ENCODE results near the gene ATP5F1B. TPM values are rescaled to one million over a fixed set of nuclear protein-coding genes. Genes with fewer than 3 reads are reported as not detected.

ATP5F1B gene
- polyA plus RNA-seq (2013, experiment 1 of 2): 803 TPM
- 755 TPM for polyA plus RNA-seq (2013, experiment 2 of 2)

DNA sequence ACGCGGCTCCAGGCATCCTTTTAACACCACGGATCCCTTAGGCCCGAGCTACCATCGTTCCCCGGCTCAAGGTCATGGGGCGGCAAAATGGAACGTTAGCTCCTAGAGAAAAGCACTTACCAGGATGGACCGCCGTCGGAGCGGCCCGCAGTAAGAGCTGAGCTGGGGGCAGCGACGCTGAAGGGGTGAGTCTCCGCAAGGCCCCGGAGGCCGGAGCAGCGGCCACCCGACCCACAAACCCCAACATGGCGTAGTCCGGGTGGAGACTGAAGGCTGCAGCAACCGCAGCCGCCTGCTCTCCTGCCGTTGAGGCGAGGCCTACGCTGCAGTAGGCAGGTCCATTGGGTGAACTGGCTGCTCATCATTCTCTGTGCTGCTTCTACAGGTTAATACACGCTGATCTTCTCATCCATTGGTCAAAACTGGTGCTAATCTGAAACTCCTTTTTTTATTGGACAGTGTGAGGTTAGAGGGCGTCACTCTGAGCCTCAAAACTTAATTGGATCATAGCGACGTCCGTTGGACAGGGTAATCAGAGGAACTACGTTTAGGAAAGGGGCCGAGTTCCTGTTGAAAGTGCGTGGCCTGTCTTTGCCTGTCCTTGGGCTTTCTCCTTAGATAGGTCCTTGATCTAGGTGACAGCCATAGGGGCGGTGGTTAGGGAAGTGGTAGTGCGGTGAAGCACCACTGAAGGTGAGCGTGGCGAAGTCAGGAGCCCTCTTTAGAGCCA is at the start of gene ATP5F1B:
ATP5F1B (minus strand) TSS at position 268 of the 730 bp plus-strand sequence; CDS start at position 247, 21 bp downstream.
- WGBS, 2 experiments (ENCODE audit: insufficient coverage in 2 of 2): 1 to 3% methylated on average over 28 to 36 of the region's 39 CpGs
- H3K9me3 ChIP-seq (ENCODE audit: control insufficient read depth, low read length): no peaks in the 10 kb centered on the region
- peaks cover 39% of the 10 kb centered on the region for H3K36me3 ChIP-seq (ENCODE audit: control insufficient read depth, insufficient read depth, low read length)
- peaks cover 6% of the 10 kb centered on the region for H3K4me1 ChIP-seq (ENCODE audit: control insufficient read depth, insufficient read depth, low read length, poor library complexity, severe bottlenecking)
- H3K27ac ChIP-seq (ENCODE audit: low read depth, low read length, severe bottlenecking): peak within 1 kb of the TSS; percentile 73
- H3K4me3 ChIP-seq (ENCODE audit: extremely low read depth, insufficient read depth, low read length, poor library complexity, severe bottlenecking): peak within 1 kb of the TSS; percentile 98

DNA sequence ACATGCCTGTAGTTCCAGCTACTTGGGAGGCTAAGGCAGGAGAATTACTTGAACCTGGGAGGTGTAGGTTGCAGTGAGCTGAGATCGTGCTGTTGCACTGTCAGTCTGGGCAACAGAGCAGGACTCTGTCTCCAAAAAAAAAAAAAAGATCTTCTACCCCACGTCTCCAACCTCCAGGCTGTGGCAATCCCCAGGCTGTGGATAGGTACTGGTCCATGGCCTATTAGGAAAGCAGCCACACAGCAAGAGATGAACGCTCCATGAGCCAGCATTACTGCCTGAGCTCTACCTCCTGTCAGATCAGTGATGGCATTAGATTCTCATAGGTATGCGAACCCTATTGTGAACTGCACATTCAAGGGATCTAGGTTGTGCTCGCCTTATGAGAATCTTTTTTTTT is 48.4 kb upstream of the ATP5F1B start:
- WGBS, 2 experiments (ENCODE audit: insufficient coverage in 2 of 2): 87 to 100% methylated on average over 2 to 4 of the region's 5 CpGs
- peaks cover 4% of the 10 kb centered on the region for H3K4me1 ChIP-seq (ENCODE audit: control insufficient read depth, insufficient read depth, low read length, poor library complexity, severe bottlenecking)
- no peak overlapping the region for H3K27ac ChIP-seq (ENCODE audit: low read depth, low read length, severe bottlenecking)
- no peak overlapping the region for H3K4me3 ChIP-seq (ENCODE audit: extremely low read depth, insufficient read depth, low read length, poor library complexity, severe bottlenecking)
- H3K9me3 ChIP-seq (ENCODE audit: control insufficient read depth, low read length): no peaks in the 10 kb centered on the region
- H3K36me3 ChIP-seq (ENCODE audit: control insufficient read depth, insufficient read depth, low read length): no peaks in the 10 kb centered on the region

DNA sequence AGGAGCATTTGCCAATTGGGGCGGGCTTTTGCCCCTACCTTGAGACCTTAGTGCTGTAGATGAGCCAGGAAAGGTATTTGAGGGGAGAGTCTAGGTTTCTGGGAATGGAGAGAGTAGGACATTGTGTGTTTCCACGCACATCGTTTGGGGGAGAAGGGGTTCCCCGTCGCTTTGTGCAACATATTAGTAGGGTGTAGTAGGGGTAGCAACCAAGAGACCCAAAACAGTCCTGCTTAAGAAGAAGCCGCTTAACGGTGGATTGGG is 43.0 kb upstream of the ATP5F1B start:
- 2 to 6% methylated on average over 7 of the region's 7 CpGs for WGBS, 2 experiments (ENCODE audit: insufficient coverage in 2 of 2)
- Histone ChIP-seq H3K27ac (ENCODE audit: low read depth, low read length, severe bottlenecking) (peak overlapping the region; percentile 100), H3K36me3 (ENCODE audit: control insufficient read depth, insufficient read depth, low read length) (peaks cover 21% of the 10 kb centered on the region), H3K9me3 (ENCODE audit: control insufficient read depth, low read length) (no peaks in the 10 kb centered on the region), H3K4me3 (ENCODE audit: extremely low read depth, insufficient read depth, low read length, poor library complexity, severe bottlenecking) (peak overlapping the region; percentile 100), H3K4me1 (ENCODE audit: control insufficient read depth, insufficient read depth, low read length, poor library complexity, severe bottlenecking) (peaks cover 7% of the 10 kb centered on the region)

DNA sequence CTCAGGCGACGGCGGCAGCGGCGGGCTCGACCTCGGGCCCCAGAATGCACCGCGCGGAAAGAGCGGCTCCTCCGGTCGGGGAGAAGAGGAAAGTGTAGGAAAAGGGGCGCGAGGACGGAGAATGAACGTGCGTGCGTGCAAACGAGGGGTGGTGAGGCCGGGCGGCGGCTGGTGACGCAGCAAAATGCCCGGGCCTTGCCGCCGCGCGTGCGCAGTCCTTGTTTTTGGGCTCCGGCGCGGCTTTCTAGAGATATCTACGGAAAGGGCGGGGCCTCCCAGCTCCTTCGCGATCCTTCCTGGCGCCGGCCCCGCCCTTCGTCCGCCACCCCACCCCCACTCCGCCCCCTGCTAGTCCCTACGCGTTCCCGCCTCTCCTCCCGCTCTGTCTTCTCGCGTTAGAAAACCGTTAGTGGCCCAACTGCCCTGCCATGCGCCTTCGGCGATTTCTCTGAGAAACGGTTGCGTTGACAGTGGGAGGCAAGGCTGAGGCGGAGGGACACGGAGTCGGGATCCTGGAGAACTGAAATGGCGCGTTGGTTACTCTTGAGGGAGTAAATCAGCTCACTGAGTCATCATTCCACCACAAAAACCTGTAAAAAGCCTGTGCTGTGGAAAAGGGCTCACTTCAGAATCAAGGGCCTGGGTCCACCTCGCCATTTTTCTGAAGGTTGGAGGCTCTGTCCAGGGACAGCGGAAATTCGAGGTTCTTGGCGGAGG is 42.5 kb upstream of the ATP5F1B start, which contains the start of gene PTGES3:
PTGES3 (minus strand) TSS at position 156 of the 717 bp plus-strand sequence. CDS start 285 bp downstream, outside the sequence.
- peaks cover 25% of the 10 kb centered on the region for H3K36me3 ChIP-seq (ENCODE audit: control insufficient read depth, insufficient read depth, low read length)
- H3K9me3 ChIP-seq (ENCODE audit: control insufficient read depth, low read length): no peaks in the 10 kb centered on the region
- peak within 1 kb of the TSS; percentile 100 for H3K27ac ChIP-seq (ENCODE audit: low read depth, low read length, severe bottlenecking)
- H3K4me3 ChIP-seq (ENCODE audit: extremely low read depth, insufficient read depth, low read length, poor library complexity, severe bottlenecking): peak within 1 kb of the TSS; percentile 100
- WGBS, 2 experiments (ENCODE audit: insufficient coverage in 2 of 2): 0 to 1% methylated on average over 30 to 47 of the region's 64 CpGs
- peaks cover 7% of the 10 kb centered on the region for H3K4me1 ChIP-seq (ENCODE audit: control insufficient read depth, insufficient read depth, low read length, poor library complexity, severe bottlenecking)

DNA sequence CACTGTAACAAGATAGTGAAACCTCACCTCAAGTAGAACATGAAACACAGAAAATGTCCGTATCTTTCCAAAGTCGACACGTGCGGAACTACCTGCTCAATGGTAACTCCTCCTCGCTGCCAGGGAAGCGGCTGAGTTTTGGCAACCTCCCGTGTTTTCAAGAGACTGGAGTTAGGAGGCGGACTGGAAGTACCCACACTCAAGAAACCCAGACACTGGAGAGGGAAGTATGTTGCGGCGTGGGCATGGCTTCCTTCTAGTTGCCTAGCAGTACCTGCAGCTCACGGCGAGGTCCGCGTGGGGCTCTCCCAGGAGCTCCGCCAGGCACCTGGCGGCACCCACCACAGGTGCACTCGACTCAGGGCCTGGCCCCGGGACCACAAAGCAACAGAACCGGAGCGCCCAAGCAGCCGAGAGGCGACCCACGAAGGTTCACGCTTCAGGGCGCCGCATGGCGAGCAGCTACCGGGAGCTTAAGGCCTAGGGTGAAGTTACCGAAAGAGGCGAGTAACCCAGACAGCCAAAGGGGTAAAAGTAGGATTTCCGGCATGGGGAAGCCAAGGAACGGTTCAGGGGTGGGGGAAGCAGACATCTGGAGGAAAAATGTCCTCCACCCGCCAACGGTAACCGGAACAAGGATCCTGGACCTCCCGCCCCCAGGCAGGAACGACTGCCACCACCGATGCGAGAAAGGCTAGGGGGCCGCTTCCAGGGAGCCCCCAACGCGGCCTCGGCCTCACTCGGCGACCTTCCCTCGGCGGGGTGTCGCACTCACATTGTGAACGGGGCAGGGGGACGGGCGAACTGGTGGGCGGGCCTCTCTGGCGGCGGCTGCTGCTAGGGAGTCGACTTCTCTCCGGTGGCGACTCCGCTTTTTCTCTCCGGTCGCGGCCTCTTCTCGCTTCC is 41.7 kb upstream of the ATP5F1B start:
- H3K9me3 ChIP-seq (ENCODE audit: control insufficient read depth, low read length): no peaks in the 10 kb centered on the region
- H3K4me3 ChIP-seq (ENCODE audit: extremely low read depth, insufficient read depth, low read length, poor library complexity, severe bottlenecking): peak overlapping the region; percentile 100
- peaks cover 7% of the 10 kb centered on the region for H3K4me1 ChIP-seq (ENCODE audit: control insufficient read depth, insufficient read depth, low read length, poor library complexity, severe bottlenecking)
- H3K27ac ChIP-seq (ENCODE audit: low read depth, low read length, severe bottlenecking): peak overlapping the region; percentile 100
- peaks cover 33% of the 10 kb centered on the region for H3K36me3 ChIP-seq (ENCODE audit: control insufficient read depth, insufficient read depth, low read length)
- whole genome bisulfite sequencing, 2 experiments (ENCODE audit: insufficient coverage in 2 of 2): 0% methylated on average over 47 to 57 of the region's 62 CpGs

DNA sequence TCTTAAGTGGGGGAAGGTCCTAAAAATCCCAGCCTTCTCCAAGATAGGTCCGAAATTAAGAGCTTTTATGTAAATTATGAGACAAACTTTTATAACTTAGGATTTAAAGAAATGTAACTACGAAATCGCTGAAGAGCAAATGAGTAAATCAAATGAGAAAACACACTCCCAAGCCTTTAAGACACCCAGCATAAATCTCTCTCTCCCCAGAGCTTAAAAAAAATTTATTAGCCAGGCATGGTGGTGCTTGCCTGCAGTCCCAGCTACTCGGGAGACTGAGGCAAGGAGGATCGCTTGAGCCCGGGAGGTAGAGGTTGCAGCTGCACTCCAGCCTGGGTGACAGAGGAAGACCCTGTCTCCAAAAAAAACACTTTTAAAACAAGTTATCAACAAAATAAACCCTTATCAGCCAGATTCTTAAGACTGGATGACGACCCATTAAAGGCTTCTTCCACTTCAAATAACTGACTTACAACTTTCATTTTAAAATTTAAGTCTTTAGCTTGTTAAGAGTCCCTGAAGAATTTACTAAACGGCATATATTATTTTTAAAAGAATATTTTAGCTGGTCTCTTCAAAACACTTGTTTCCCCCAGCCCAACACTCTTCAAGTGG is 39.1 kb upstream of the ATP5F1B start:
- H3K4me3 ChIP-seq (ENCODE audit: extremely low read depth, insufficient read depth, low read length, poor library complexity, severe bottlenecking): peak overlapping the region; percentile 100
- no peaks in the 10 kb centered on the region for H3K9me3 ChIP-seq (ENCODE audit: control insufficient read depth, low read length)
- WGBS, 2 experiments (ENCODE audit: insufficient coverage in 2 of 2): 77 to 85% methylated on average over 4 of the region's 8 CpGs
- no peak overlapping the region for H3K27ac ChIP-seq (ENCODE audit: low read depth, low read length, severe bottlenecking)
- peaks cover 59% of the 10 kb centered on the region for H3K36me3 ChIP-seq (ENCODE audit: control insufficient read depth, insufficient read depth, low read length)
- peaks cover 9% of the 10 kb centered on the region for H3K4me1 ChIP-seq (ENCODE audit: control insufficient read depth, insufficient read depth, low read length, poor library complexity, severe bottlenecking)

DNA sequence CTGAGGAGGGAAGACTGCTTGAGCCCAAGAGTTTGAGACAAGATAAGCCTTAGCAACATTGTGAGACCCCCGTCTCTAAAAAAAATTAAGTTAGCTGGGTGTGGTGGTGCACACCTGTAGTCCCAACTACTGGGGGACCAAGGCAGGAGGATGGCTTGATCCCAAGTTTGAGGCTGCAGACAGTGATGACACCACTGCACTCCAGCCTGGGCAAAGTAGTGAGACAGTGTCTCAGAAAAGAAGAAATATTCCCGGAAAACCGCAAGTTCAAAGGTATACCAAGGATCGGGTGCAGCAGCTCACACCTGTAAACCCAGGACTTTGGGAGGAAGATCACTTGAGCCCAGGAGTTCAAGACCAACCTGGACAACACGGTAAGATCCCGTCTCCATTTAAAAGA is 36.5 kb upstream of the ATP5F1B start:
- Histone ChIP-seq H3K9me3 (ENCODE audit: control insufficient read depth, low read length) (no peaks in the 10 kb centered on the region), H3K27ac (ENCODE audit: low read depth, low read length, severe bottlenecking) (no peak overlapping the region), H3K36me3 (ENCODE audit: control insufficient read depth, insufficient read depth, low read length) (peaks cover 80% of the 10 kb centered on the region), H3K4me3 (ENCODE audit: extremely low read depth, insufficient read depth, low read length, poor library complexity, severe bottlenecking) (no peak overlapping the region), H3K4me1 (ENCODE audit: control insufficient read depth, insufficient read depth, low read length, poor library complexity, severe bottlenecking) (peaks cover 9% of the 10 kb centered on the region)
- WGBS, 2 experiments (ENCODE audit: insufficient coverage in 2 of 2): 90 to 100% methylated on average over 3 to 6 of the region's 6 CpGs

DNA sequence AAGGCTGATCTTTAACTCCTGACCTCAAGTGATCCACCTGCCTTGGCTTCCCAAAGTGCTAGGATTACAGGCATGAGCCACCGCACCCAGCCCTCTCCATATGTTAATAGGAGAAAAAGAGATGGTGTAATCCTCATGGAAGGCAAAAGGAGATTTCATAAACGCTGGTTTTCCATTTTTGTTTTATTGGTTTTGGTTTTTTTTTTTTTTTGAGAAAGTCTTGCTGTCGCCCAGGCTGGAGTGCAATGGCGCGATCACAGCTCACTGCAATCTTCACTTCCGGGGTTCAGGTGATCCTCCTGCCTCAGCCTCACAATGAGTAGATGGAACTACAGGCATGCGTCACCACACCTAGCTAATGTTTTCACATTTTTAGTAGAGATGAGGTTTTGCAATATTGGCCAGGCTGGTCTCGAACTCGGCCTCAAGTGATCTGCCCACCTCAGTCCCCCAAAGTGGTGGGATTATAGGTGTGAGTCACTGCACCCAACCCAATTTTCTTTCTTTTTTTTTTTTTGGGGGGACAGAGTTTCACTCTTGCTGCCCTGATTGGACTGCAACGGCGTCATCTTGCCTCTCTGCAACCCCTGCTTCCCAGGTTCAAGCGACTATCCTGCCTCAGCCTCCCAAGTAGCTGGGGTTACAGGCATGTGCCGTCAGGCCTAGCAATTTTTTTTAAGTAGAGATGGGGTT is 34.2 kb upstream of the ATP5F1B start:
- WGBS, 2 experiments (ENCODE audit: insufficient coverage in 2 of 2): 89 to 98% methylated on average over 6 to 8 of the region's 13 CpGs
- Histone ChIP-seq H3K4me3 (ENCODE audit: extremely low read depth, insufficient read depth, low read length, poor library complexity, severe bottlenecking) (no peak overlapping the region), H3K4me1 (ENCODE audit: control insufficient read depth, insufficient read depth, low read length, poor library complexity, severe bottlenecking) (peaks cover 6% of the 10 kb centered on the region), H3K36me3 (ENCODE audit: control insufficient read depth, insufficient read depth, low read length) (peaks cover 86% of the 10 kb centered on the region), H3K9me3 (ENCODE audit: control insufficient read depth, low read length) (no peaks in the 10 kb centered on the region), H3K27ac (ENCODE audit: low read depth, low read length, severe bottlenecking) (no peak overlapping the region)

DNA sequence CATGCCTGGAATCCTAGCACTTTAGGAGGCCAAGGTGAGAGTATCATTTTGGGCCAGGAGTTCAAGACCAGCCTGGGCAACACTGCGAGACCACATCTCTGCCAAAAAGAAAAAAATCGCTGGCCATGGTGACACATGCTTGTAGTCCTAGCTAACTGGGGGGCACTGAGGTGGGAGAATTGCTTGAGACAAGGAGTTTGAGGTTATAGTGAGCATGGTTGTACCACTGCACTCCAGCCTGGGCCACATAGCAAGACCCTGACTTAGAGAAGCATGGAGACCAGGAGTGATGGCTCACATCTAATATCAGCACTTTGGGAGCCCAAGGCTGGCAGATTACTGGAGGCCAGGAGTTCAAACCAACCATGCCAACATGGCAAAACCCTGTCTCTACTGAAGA is 33.1 kb upstream of the ATP5F1B start:
- Histone ChIP-seq H3K4me3 (ENCODE audit: extremely low read depth, insufficient read depth, low read length, poor library complexity, severe bottlenecking) (no peak overlapping the region), H3K27ac (ENCODE audit: low read depth, low read length, severe bottlenecking) (no peak overlapping the region), H3K9me3 (ENCODE audit: control insufficient read depth, low read length) (no peaks in the 10 kb centered on the region), H3K36me3 (ENCODE audit: control insufficient read depth, insufficient read depth, low read length) (peaks cover 88% of the 10 kb centered on the region), H3K4me1 (ENCODE audit: control insufficient read depth, insufficient read depth, low read length, poor library complexity, severe bottlenecking) (peaks cover 2% of the 10 kb centered on the region)
- 90 to 100% methylated on average over 2 of the region's 2 CpGs for WGBS, 2 experiments (ENCODE audit: insufficient coverage in 2 of 2)

DNA sequence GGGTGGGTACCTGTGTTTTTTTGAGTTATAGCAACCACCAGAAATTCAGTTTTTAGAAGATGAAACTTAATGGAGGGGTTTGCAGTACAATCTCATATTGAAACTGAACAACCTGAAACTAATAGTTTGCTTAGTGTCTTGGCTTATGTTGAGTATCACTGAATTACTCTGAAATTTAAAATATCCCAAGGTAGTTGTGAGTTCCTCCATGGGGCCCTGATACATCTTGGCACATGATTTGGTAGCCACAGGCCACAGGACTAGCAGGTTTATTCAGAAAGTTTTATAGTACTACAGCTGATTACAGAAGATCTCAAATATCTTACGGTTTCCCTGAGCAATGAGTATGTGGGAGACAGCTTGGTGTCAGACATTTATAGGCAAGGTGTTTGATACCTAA is 31.9 kb upstream of the ATP5F1B start:
- peaks cover 86% of the 10 kb centered on the region for H3K36me3 ChIP-seq (ENCODE audit: control insufficient read depth, insufficient read depth, low read length)
- no peaks in the 10 kb centered on the region for H3K9me3 ChIP-seq (ENCODE audit: control insufficient read depth, low read length)
- WGBS, 2 experiments (ENCODE audit: insufficient coverage in 2 of 2): no CpG with 5 or more reads among the region's 1 CpG
- no peak overlapping the region for H3K4me3 ChIP-seq (ENCODE audit: extremely low read depth, insufficient read depth, low read length, poor library complexity, severe bottlenecking)
- no peak overlapping the region for H3K27ac ChIP-seq (ENCODE audit: low read depth, low read length, severe bottlenecking)
- H3K4me1 ChIP-seq (ENCODE audit: control insufficient read depth, insufficient read depth, low read length, poor library complexity, severe bottlenecking): peaks cover 2% of the 10 kb centered on the region
